HG02571 (cell line): ENCODE results near the gene CACNB1.

Experiments
- ATAC-seq: cut with Tn5 transposase; IDR thresholded peaks from one replicate; pipeline ENCODE4 v1.9.1; 2021; ENCODE audit warnings: mild to moderate bottlenecking, moderate library complexity; ENCODE audit not compliant: unreplicated experiment

CACNB1 gene

GRCh38 chr17:39197380-39198185 is at the start of gene CACNB1:
CACNB1 (minus strand) TSS chr17:39197669; CDS start chr17:39197495, 174 bp downstream.
- no peak for ATAC-seq

GRCh38 chr17:39246274-39246673 is 48.8 kb upstream of the CACNB1 start:
- ATAC-seq: no peak

- no peak for ATAC-seq
These were observed 47.4 kb upstream of the CACNB1 start for GRCh38 chr17:39244600-39245570.

GRCh38 chr17:39244016-39244599 is 46.6 kb upstream of the CACNB1 start:
- ATAC-seq: no peak

- no peak for ATAC-seq
These were observed 45.7 kb upstream of the CACNB1 start for GRCh38 chr17:39243155-39243554.

- ATAC-seq: no peak
These were observed 43.2 kb upstream of the CACNB1 start for GRCh38 chr17:39240631-39241030.

- no peak for ATAC-seq
These were observed 42.3 kb upstream of the CACNB1 start for GRCh38 chr17:39239640-39240314.

GRCh38 chr17:39238311-39238972 is 41.0 kb upstream of the CACNB1 start:
- ATAC-seq: no peak

GRCh38 chr17:39237586-39237985 is 40.1 kb upstream of the CACNB1 start:
- no peak for ATAC-seq

- ATAC-seq: no peak
These were observed 39.5 kb upstream of the CACNB1 start for GRCh38 chr17:39236981-39237441.

GRCh38 chr17:39236450-39236927 is 39.0 kb upstream of the CACNB1 start:
- no peak for ATAC-seq

GRCh38 chr17:39235555-39236449 is 38.3 kb upstream of the CACNB1 start:
- no peak for ATAC-seq

GRCh38 chr17:39231591-39232551 is 34.4 kb upstream of the CACNB1 start:
- ATAC-seq: no peak

GRCh38 chr17:39231091-39231561 is 33.7 kb upstream of the CACNB1 start:
- no peak for ATAC-seq

- ATAC-seq: no peak
These were observed 32.9 kb upstream of the CACNB1 start for GRCh38 chr17:39230361-39230760.

GRCh38 chr17:39229274-39229913 is 31.9 kb upstream of the CACNB1 start:
- no peak for ATAC-seq

- ATAC-seq: no peak
These were observed 30.0 kb upstream of the CACNB1 start for GRCh38 chr17:39227364-39227919.
